B cell (primary cell): ENCODE data around the gene TRPC3. TPM values are rescaled to one million over a fixed set of nuclear protein-coding genes. Genes with fewer than 3 reads are reported as not detected.
A peak's percentile ranks its signal among the peaks of the same experiment; 100 is the strongest.

ENCODE experiments used
- ATAC-seq: fragments of 200-7000 bp; cut with Tn5 transposase; one replicate; pipeline ENCODE4 v1.10.0; 2021; ENCODE audit warnings: low read depth, mild to moderate bottlenecking, moderate number of reproducible peaks, moderate library complexity
- CTCF ChIA-PET: fragments of 350-600 bp; sonication (Branson Sonifier 250); formaldehyde crosslinking; loops from one replicate; lab custom pipeline; 2021; ENCODE audit warnings: antibody characterized with exemption, inconsistent platforms; lab: Charles Lee
- POLR2A ChIA-PET: fragments of 350-600 bp; sonication (Branson Sonifier 250); formaldehyde crosslinking; loops from one replicate; lab custom pipeline; 2021; ENCODE audit warnings: antibody characterized with exemption; lab: Charles Lee
- DNase-seq: peaks from one replicate; pipeline ENCODE4 v3.0.0; 2013
- H2AFZ ChIP-seq: 2 replicates; pipeline ENCODE4 v1.6.1; 2012; ENCODE audit warnings: mild to moderate bottlenecking, low read depth, low read length; ENCODE audit not compliant: insufficient read depth, poor library complexity, severe bottlenecking
- H3K27ac ChIP-seq, 2 donors: 1 replicate in 1 of 2; 2 replicates in 1 of 2; pipeline ENCODE4 v1.5.1; 2012 to 2013; ENCODE audit warnings: low read length in 2 of 2, mild to moderate bottlenecking in 2 of 2, moderate library complexity in 1 of 2
- H3K27me3 ChIP-seq, 4 experiments: fragments of 200-600 bp in 1 of 4; sonication (generic) in 1 of 4; replicated peaks in 1 of 4; 1 replicate in 2 of 4; 2 replicates in 2 of 4; pipeline versions ENCODE4 v1.6.1 to v1.7.0; 2013 to 2016; ENCODE audit warnings: low read length in 3 of 4, mild to moderate bottlenecking in 2 of 4, mixed read lengths in 1 of 4, moderate library complexity in 1 of 4; ENCODE audit not compliant: insufficient read depth in 4 of 4, control insufficient read depth in 3 of 4; ENCODE audit errors: control extremely low read depth in 1 of 4
- H3K36me3 ChIP-seq, 2 experiments: replicated peaks in 1 of 2; 1 replicate in 1 of 2; 2 replicates in 1 of 2; pipeline versions ENCODE4 v1.6.1 to v1.7.1; 2013; ENCODE audit warnings: low read length in 1 of 2; ENCODE audit not compliant: insufficient read depth in 2 of 2, control insufficient read depth in 1 of 2; ENCODE audit errors: control extremely low read depth in 1 of 2, extremely low read depth in 1 of 2
- H3K4me1 ChIP-seq, 2 donors: fragments of 200-600 bp in 1 of 2; sonication (generic) in 1 of 2; 1 replicate in 1 of 2; 2 replicates in 1 of 2; pipeline versions ENCODE4 v1.5.1 to v1.6.1; 2013 to 2017; ENCODE audit warnings: low read length in 2 of 2; ENCODE audit not compliant: control insufficient read depth in 2 of 2, insufficient read depth in 2 of 2
- H3K4me2 ChIP-seq: replicated peaks from 2 replicates; pipeline ENCODE3; 2012; ENCODE audit warnings: mild to moderate bottlenecking, low read depth, low read length; ENCODE audit not compliant: poor library complexity, severe bottlenecking
- H3K4me3 ChIP-seq, 5 experiments: fragments of 200-600 bp in 1 of 5; sonication (generic) in 1 of 5; 1 replicate in 3 of 5; 2 replicates in 2 of 5; pipeline versions ENCODE4 v1.5.1 to v1.7.0; 2011 to 2016; ENCODE audit warnings: low read length in 4 of 5, mild to moderate bottlenecking in 4 of 5, low read depth in 2 of 5, control low read depth in 1 of 5, moderate library complexity in 1 of 5; ENCODE audit not compliant: insufficient read depth in 1 of 5; ENCODE audit errors: control extremely low read depth in 1 of 5, extremely low read depth in 1 of 5
- H3K79me2 ChIP-seq: fragments of 200-600 bp; sonication (generic); one replicate; pipeline ENCODE4 v1.6.0; 2016; ENCODE audit warnings: low read length; ENCODE audit not compliant: control insufficient read depth, insufficient read depth
- H3K9ac ChIP-seq: fragments of 200-600 bp; sonication (generic); 2 replicates; pipeline ENCODE4 v1.6.1; 2017; ENCODE audit warnings: mild to moderate bottlenecking, low read length, moderate library complexity
- H3K9me3 ChIP-seq, 3 donors: one replicate each; pipeline versions ENCODE4 v1.6.1 to v1.7.1; 2013; ENCODE audit warnings: low read length in 2 of 3; ENCODE audit not compliant: control insufficient read depth in 2 of 3, insufficient read depth in 1 of 3; ENCODE audit errors: control extremely low read depth in 1 of 3
- H4K20me1 ChIP-seq: 2 replicates; pipeline ENCODE4 v1.6.0; 2012; ENCODE audit warnings: mild to moderate bottlenecking, low read length; ENCODE audit not compliant: insufficient read depth, control insufficient read depth, poor library complexity, severe bottlenecking
- H3K27ac Mint-ChIP-seq: one replicate; pipeline ENCODE4 v1.8.0; 2021; ENCODE audit warnings: mixed read lengths
- H3K27me3 Mint-ChIP-seq: one replicate; pipeline ENCODE4 v1.8.0; 2021; ENCODE audit warnings: mixed read lengths
- H3K4me1 Mint-ChIP-seq: one replicate; pipeline ENCODE4 v1.8.0; 2021; ENCODE audit warnings: mixed read lengths
- H3K4me3 Mint-ChIP-seq: one replicate; pipeline ENCODE4 v1.8.0; 2021; ENCODE audit warnings: mixed read lengths
- H3K9me3 Mint-ChIP-seq: one replicate; pipeline ENCODE4 v1.8.0; 2022; ENCODE audit warnings: mixed read lengths; ENCODE audit not compliant: insufficient read depth
- EZH2 ChIP-seq: IDR thresholded peaks from 2 replicates; pipeline ENCODE4 v1.6.1; 2012; ENCODE audit warnings: borderline replicate concordance, low read depth, mild to moderate bottlenecking, moderate library complexity, low read length; ENCODE audit not compliant: insufficient read depth, poor library complexity, severe bottlenecking
- WGBS: methylation state at CpG from one replicate; pipeline ENCODE4 v1.1.5; 2013; ENCODE audit warnings: missing lambda C conversion rate; ENCODE audit not compliant: insufficient coverage; 5-methylcytosine and 5-hydroxymethylcytosine counted together
- intact Hi-C: fragments of 100-400 bp; cut with micrococcal nuclease; formaldehyde crosslinking; loops from one replicate; pipeline ENCODE4 v1.10.0; 2022
- polyA plus RNA-seq: library from polyadenylated mRNA; depleted of rRNA; stranded (reverse); fragments of >200 nt; gene quantifications from 2 replicates; pipeline ENCODE4 v1.2.3, GENCODE V29; 2012
- total RNA-seq, 2 donors: library from RNA; stranded (reverse); fragments of 120-200 nt in 1 of 2; gene quantifications; 1 replicate in 1 of 2; 2 replicates in 1 of 2; pipeline versions ENCODE4 v1.2.3 to v1.2.4, GENCODE V29; 2013 to 2022
- TF ChIP-seq, protein P1 (sequence below): fragments of 200-600 bp; IDR thresholded peaks from one replicate; pipeline ENCODE4 v1.8.0; 2022; ENCODE audit warnings: antibody characterized with exemption, mild to moderate bottlenecking

TRPC3 gene
- total and polyA plus RNA-seq, 2 donors (not counting 1 experiment from before 2014, with no cell fraction given) = not detected

- Histone ChIP-seq H3K4me2 (no peak overlapping the region), H3K36me3 (no peaks in the 10 kb centered on the region), H2AFZ (no peak overlapping the region), H3K4me1 (peaks cover 14 to 16% of the 10 kb centered on the region in 2 donors), H3K27ac (no peak overlapping the region), H3K9ac (no peak overlapping the region), H3K4me3 (no peak overlapping the region), H3K27me3 (peaks cover 0 to 45% (median 26%) of the 10 kb centered on the region in 4 experiments), H3K9me3 (peaks cover 0 to 3% (median 2%) of the 10 kb centered on the region in 3 donors), H3K79me2 (no peaks in the 10 kb centered on the region), H4K20me1 (no peaks in the 10 kb centered on the region)
- CTCF ChIA-PET = no interaction called here
- Mint-ChIP-seq H3K4me1 (peaks cover 19% of the 10 kb centered on the region), H3K27me3 (peaks cover 49% of the 10 kb centered on the region), H3K9me3 (no peaks in the 10 kb centered on the region), H3K27ac (no peak overlapping the region), H3K4me3 (no peak overlapping the region)
- intact Hi-C loops = loop anchor here (5.0 kb wide), 1 partner anchor 268 kb away; no protein-coding TSS in a partner anchor
- TF ChIP-seq, protein P1, sequence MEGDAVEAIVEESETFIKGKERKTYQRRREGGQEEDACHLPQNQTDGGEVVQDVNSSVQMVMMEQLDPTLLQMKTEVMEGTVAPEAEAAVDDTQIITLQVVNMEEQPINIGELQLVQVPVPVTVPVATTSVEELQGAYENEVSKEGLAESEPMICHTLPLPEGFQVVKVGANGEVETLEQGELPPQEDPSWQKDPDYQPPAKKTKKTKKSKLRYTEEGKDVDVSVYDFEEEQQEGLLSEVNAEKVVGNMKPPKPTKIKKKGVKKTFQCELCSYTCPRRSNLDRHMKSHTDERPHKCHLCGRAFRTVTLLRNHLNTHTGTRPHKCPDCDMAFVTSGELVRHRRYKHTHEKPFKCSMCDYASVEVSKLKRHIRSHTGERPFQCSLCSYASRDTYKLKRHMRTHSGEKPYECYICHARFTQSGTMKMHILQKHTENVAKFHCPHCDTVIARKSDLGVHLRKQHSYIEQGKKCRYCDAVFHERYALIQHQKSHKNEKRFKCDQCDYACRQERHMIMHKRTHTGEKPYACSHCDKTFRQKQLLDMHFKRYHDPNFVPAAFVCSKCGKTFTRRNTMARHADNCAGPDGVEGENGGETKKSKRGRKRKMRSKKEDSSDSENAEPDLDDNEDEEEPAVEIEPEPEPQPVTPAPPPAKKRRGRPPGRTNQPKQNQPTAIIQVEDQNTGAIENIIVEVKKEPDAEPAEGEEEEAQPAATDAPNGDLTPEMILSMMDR = no peak
- TF ChIP-seq EZH2 = no peak
- POLR2A ChIA-PET = no interaction called here
- ATAC-seq (no peak), DNase-seq (no peak)
Measured at GRCh38 chr4:121953860-121954259, 2.0 kb upstream of the TRPC3 start.

GRCh38 chr4:121952290-121952689, 430 bp upstream of the TRPC3 start:
- Mint-ChIP-seq H3K27ac (no peak overlapping the region), H3K4me1 (peaks cover 19% of the 10 kb centered on the region), H3K4me3 (peak overlapping the region; percentile 63), H3K27me3 (peaks cover 55% of the 10 kb centered on the region), H3K9me3 (no peaks in the 10 kb centered on the region)
- Histone ChIP-seq H3K4me2 (peak overlapping the region; percentile 98), H3K27me3 (peaks cover 0 to 42% (median 29%) of the 10 kb centered on the region in 4 experiments), H4K20me1 (no peaks in the 10 kb centered on the region), H3K79me2 (no peaks in the 10 kb centered on the region), H3K9ac (no peak overlapping the region), H3K36me3 (no peaks in the 10 kb centered on the region), H3K4me3 (peak overlapping the region in 4 of 5 experiments; percentile 28 to 78 (median 58)), H3K27ac (no peak overlapping the region), H3K9me3 (peaks cover 0 to 3% (median 2%) of the 10 kb centered on the region in 3 donors), H2AFZ (peak overlapping the region; percentile 77), H3K4me1 (peaks cover 14 to 16% of the 10 kb centered on the region in 2 donors)
- WGBS = no CpG with 5 or more reads among the region's 7 CpGs
- POLR2A ChIA-PET = no interaction called here
- ATAC-seq (no peak), DNase-seq (no peak)
- CTCF ChIA-PET = no interaction called here
- TF ChIP-seq, protein P1 = no peak
- no peak for TF ChIP-seq EZH2
- intact Hi-C loops = loop anchor here (5.0 kb wide), 1 partner anchor 270 kb away; no protein-coding TSS in a partner anchor
